RWPE1 (cell line): Measurements from ENCODE around the gene MYO1B.

Source experiments
- CTCF ChIA-PET: fragments of 350-600 bp; sonication (Branson Sonifier 250); formaldehyde crosslinking; extraction: SDS; loops from one replicate; lab custom pipeline; 2021; lab: Yijun Ruan, JAX
- POLR2A ChIA-PET: fragments of 400-600 bp; formaldehyde crosslinking; extraction: SDS; loops from one replicate; lab custom pipeline; 2020; ENCODE audit warnings: antibody characterized with exemption; ENCODE audit not compliant: low non-redundant PET; lab: Yijun Ruan, JAX
- DNase-seq: peaks from one replicate; pipeline ENCODE4 v3.0.0; 2012; ENCODE audit warnings: low spot score
- H3K27ac ChIP-seq: fragments of 450-650 bp; 2 replicates; pipeline ENCODE4 v1.5.1; 2017
- CTCF ChIP-seq: fragments of 450-650 bp; conservative IDR thresholded peaks from 2 replicates; pipeline ENCODE4 v1.5.1; 2017; ENCODE audit warnings: low read depth, mild to moderate bottlenecking

The MYO1B gene

GRCh38 chr2:191276792-191277465, 31.7 kb downstream of the MYO1B start:
- no peak overlapping the region for H3K27ac ChIP-seq
- ChIA-PET POLR2A (no interaction called here), CTCF (interaction anchor here (0.5 to 0.7 kb wide), 2 partner anchors 213 to 237 kb away, joined by 3 read pairs; no protein-coding TSS in a partner anchor)
- no peak for TF ChIP-seq CTCF
- no peak for DNase-seq

- ChIA-PET POLR2A (no interaction called here), CTCF (no interaction called here)
- no peak overlapping the region for H3K27ac ChIP-seq
- no peak for DNase-seq
- no peak for TF ChIP-seq CTCF
Observed at GRCh38 chr2:191280290-191280689, 35.1 kb downstream of the MYO1B start.

GRCh38 chr2:191280834-191281756, 35.9 kb downstream of the MYO1B start:
- CTCF ChIA-PET: interaction anchor here (0.5 to 0.6 kb wide), 2 partner anchors 129 to 447 kb away, joined by 3 to 4 read pairs; no protein-coding TSS in a partner anchor
- no peak for DNase-seq
- no peak for TF ChIP-seq CTCF
- POLR2A ChIA-PET: no interaction called here
- no peak overlapping the region for H3K27ac ChIP-seq

GRCh38 chr2:191285252-191285651, 40.0 kb downstream of the MYO1B start:
- H3K27ac ChIP-seq: no peak overlapping the region
- ChIA-PET CTCF (no interaction called here), POLR2A (no interaction called here)
- DNase-seq: no peak
- TF ChIP-seq CTCF: no peak

GRCh38 chr2:191287820-191288219, 42.6 kb downstream of the MYO1B start:
- ChIA-PET CTCF (no interaction called here), POLR2A (no interaction called here)
- TF ChIP-seq CTCF: no peak
- DNase-seq: no peak
- H3K27ac ChIP-seq: no peak overlapping the region

- TF ChIP-seq CTCF: no peak
- CTCF ChIA-PET: no interaction called here
- no peak overlapping the region for H3K27ac ChIP-seq
- no peak for DNase-seq
- POLR2A ChIA-PET: no interaction called here
Observed at GRCh38 chr2:191289049-191289448, 43.8 kb downstream of the MYO1B start.
